ENCODE measurements around the gene SIDT1.

Gene SIDT1

DNA sequence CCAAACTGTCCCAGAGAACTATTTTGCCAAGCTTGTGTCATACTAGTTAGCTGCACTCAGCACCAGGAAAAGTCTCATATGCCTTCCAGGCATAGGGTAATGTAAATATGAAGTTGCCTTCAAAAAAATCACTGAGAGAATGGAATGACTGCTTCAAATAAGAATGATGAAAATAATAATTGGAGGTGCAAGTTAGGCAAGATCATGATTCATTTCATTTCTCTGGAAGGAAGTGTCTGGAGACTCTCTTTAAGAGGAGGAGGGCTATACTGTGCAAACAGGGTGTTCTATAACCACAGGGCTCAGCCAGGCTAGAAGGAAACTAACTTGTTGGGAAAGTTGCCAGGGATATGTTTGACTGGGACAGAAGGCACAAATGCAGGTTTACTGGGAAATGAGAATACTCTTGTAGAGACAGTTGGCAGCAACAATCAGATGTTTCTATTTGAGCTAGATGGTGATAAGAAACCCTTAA, 4.3 kb downstream of the SIDT1 start:
- CTCF ChIA-PET = interaction anchor here (0.7 kb wide), 1 partner anchor 18 kb away, joined by 4 read pairs; no protein-coding TSS in a partner anchor

GRCh38 chr3:113537155-113537554, 4.8 kb downstream of the SIDT1 start:
- DNase-seq (ENCODE audit: low spot score) = no peak
- ChIA-PET CTCF (no interaction called here), POLR2A (ENCODE audit: low non-redundant PET) (no interaction called here)
- TF ChIP-seq, protein P1, sequence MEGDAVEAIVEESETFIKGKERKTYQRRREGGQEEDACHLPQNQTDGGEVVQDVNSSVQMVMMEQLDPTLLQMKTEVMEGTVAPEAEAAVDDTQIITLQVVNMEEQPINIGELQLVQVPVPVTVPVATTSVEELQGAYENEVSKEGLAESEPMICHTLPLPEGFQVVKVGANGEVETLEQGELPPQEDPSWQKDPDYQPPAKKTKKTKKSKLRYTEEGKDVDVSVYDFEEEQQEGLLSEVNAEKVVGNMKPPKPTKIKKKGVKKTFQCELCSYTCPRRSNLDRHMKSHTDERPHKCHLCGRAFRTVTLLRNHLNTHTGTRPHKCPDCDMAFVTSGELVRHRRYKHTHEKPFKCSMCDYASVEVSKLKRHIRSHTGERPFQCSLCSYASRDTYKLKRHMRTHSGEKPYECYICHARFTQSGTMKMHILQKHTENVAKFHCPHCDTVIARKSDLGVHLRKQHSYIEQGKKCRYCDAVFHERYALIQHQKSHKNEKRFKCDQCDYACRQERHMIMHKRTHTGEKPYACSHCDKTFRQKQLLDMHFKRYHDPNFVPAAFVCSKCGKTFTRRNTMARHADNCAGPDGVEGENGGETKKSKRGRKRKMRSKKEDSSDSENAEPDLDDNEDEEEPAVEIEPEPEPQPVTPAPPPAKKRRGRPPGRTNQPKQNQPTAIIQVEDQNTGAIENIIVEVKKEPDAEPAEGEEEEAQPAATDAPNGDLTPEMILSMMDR (conservative IDR thresholded peaks at IDR 0.05; ENCODE audit: low read depth) = no peak
- H3K27ac ChIP-seq = no peak overlapping the region

More for the DNA sequence above, 4.3 kb downstream of the SIDT1 start:
- POLR2A ChIA-PET (ENCODE audit: low non-redundant PET) = no interaction called here
- TF ChIP-seq, protein P1 (conservative IDR thresholded peaks at IDR 0.05; ENCODE audit: low read depth) = no peak
- DNase-seq (ENCODE audit: low spot score) = peak; percentile 79
- H3K27ac ChIP-seq = no peak overlapping the region

DNA sequence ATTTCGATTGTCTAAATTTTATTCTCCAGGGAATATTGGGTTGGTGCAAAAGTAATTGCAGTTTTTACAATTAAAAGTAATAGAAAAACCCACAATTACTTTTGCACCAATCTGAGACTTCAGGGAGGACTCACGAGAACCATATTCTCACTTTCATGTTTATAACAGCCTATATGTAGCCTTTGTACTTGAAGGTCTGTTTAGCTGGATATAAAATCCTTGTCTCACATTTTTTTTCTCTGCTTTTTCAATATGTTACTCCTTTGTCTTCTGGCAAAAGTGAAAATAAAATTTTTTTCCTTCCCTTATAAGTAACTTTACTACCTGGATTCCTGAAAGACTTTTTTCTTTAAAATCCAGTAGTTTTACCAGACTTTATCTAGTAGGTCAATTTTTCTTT, 9.2 kb downstream of the SIDT1 start:
- CTCF ChIA-PET = no interaction called here

GRCh38 chr3:113545594-113545993, 13.2 kb downstream of the SIDT1 start:
- TF ChIP-seq, protein P1 (conservative IDR thresholded peaks at IDR 0.05; ENCODE audit: low read depth) = no peak
- POLR2A ChIA-PET (ENCODE audit: low non-redundant PET) = no interaction called here
- DNase-seq (ENCODE audit: low spot score) = no peak
- CTCF ChIA-PET = no interaction called here
- no peak overlapping the region for H3K27ac ChIP-seq

More for the DNA sequence above, 9.2 kb downstream of the SIDT1 start:
- H3K27ac ChIP-seq = no peak overlapping the region
- TF ChIP-seq, protein P1 (conservative IDR thresholded peaks at IDR 0.05; ENCODE audit: low read depth) = no peak
- DNase-seq (ENCODE audit: low spot score) = no peak
- POLR2A ChIA-PET (ENCODE audit: low non-redundant PET) = no interaction called here

DNA sequence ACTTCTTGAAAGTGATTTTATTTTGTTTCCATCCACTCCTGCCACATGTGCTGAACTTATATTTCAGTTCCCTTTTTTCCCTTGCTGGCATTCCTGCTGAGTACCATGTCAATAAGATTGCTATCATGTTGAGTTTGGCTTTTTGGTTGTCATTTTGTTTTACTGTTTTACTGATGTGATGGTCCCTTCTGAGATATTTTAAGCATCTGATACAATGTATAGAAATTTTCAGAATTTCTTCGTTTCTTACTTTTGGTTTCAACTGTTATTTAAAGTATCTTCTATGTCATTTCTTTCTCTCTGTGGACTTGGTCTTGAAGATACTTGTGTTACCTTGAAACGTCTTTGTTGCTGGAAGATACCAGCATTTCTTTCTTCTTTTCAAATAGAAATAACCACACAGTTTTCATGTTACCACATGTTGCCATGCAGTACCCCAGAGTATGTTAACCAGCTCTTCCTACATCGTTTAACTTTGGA, 14.1 kb downstream of the SIDT1 start:
- DNase-seq (ENCODE audit: low spot score) = no peak
- CTCF ChIA-PET = interaction anchor here (0.5 kb wide), 1 partner anchor 42 kb away, joined by 5 read pairs; no protein-coding TSS in a partner anchor
- POLR2A ChIA-PET (ENCODE audit: low non-redundant PET) = no interaction called here
- TF ChIP-seq, protein P1 (conservative IDR thresholded peaks at IDR 0.05; ENCODE audit: low read depth) = no peak
- no peak overlapping the region for H3K27ac ChIP-seq

GRCh38 chr3:113548501-113548900, 16.1 kb downstream of the SIDT1 start:
- CTCF ChIA-PET = no interaction called here
- POLR2A ChIA-PET (ENCODE audit: low non-redundant PET) = no interaction called here
- TF ChIP-seq, protein P1 (conservative IDR thresholded peaks at IDR 0.05; ENCODE audit: low read depth) = no peak
- DNase-seq (ENCODE audit: low spot score) = no peak
- H3K27ac ChIP-seq = no peak overlapping the region

Data from RWPE1 (cell line).